ENCODE results near the gene SRPX. TPM values are rescaled to one million over a fixed set of nuclear protein-coding genes. Genes with fewer than 3 reads are reported as not detected.

SRPX gene
- total RNA-seq, result 82.4 and 101 TPM in 2 replicates
- polyA plus RNA-seq, result 172 and 189 TPM in 2 replicates

DNA sequence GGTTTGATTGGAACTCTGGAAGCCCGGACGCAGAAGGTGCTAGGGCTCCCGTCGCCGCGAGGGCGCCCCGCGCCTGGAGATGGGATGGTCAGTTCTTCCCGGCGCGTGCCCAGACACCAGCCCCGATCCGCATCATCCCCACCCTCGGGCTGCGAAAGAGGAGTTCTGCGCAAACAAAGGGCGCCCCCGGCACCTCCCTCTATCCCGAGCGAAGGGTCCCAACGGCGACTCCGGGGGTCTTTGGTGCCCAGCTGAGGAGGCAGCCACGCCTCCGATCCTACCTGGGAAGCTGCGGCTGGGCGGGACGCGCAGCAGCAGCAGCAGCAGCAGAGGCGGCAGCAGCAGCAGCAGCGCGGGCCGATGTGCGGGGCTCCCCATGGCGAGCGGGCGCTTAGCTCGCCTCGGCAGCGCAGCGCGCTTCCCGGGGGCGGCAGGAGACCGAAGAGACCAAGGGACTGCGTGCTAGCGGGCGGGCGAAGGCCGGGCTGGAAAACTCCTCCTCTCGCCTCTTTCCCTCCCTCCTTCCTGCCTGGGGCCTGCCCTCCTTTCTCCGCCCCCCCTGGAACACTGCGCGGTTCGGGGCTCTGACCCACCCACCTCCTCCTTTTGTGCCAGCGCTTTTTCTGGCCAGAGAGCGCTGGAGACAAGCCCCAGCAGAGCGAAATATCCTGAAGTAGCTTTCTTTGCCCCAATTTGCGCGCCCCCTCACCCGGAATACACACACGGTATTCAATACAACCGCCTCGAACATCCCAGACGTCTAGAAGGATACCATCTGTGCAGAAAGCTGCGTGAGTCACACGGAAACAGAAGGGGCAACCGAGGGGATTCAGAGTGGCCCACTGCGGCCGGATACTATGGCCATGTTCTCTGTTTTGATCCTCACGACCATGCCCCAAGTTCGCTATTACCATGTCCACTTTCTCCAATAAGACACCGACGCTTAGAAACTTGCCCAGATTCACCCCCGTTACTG is at the start of gene SRPX:
Gene SRPX, minus strand, starts transcription at position 457 of the 976 bp plus-strand sequence. Its CDS starts 79 bp downstream, at position 378.
- Histone ChIP-seq H3K4me2 (peak within 1 kb of the TSS; percentile 85), H3K79me2 (no peaks in the 10 kb centered on the region), H3K4me1 (ENCODE audit: insufficient read depth) (no peaks in the 10 kb centered on the region), H3K9me3 (ENCODE audit: low read depth) (no peaks in the 10 kb centered on the region), H3K27ac (peak within 1 kb of the TSS; percentile 37), H3K27me3 (no peaks in the 10 kb centered on the region), H4K20me1 (ENCODE audit: insufficient read depth, poor library complexity, severe bottlenecking) (no peaks in the 10 kb centered on the region), H3K9me2 (replicated peaks; ENCODE audit: insufficient read depth) (no peaks in the 10 kb centered on the region), H3K36me3 (replicated peaks; ENCODE audit: insufficient read depth, low read depth) (no peaks in the 10 kb centered on the region), H2AFZ (peak within 1 kb of the TSS; percentile 35), H3K4me3 (peak within 1 kb of the TSS; percentile 75)
- WGBS (ENCODE audit: low lambda C conversion rate, missing lambda C conversion rate), result 45% methylated on average over 59 of the region's 76 CpGs
- no peak for TF ChIP-seq EZH2 (IDR thresholded peaks at IDR 0.05; ENCODE audit: borderline replicate concordance)
- TF ChIP-seq EZH2phosphoT487 (IDR thresholded peaks at IDR 0.05; ENCODE audit: low read depth, severe bottlenecking, unreplicated experiment), result no peak
- TF ChIP-seq, protein P1, sequence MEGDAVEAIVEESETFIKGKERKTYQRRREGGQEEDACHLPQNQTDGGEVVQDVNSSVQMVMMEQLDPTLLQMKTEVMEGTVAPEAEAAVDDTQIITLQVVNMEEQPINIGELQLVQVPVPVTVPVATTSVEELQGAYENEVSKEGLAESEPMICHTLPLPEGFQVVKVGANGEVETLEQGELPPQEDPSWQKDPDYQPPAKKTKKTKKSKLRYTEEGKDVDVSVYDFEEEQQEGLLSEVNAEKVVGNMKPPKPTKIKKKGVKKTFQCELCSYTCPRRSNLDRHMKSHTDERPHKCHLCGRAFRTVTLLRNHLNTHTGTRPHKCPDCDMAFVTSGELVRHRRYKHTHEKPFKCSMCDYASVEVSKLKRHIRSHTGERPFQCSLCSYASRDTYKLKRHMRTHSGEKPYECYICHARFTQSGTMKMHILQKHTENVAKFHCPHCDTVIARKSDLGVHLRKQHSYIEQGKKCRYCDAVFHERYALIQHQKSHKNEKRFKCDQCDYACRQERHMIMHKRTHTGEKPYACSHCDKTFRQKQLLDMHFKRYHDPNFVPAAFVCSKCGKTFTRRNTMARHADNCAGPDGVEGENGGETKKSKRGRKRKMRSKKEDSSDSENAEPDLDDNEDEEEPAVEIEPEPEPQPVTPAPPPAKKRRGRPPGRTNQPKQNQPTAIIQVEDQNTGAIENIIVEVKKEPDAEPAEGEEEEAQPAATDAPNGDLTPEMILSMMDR (IDR thresholded peaks at IDR 0.05; ENCODE audit: poor library complexity), result no peak
- peak; percentile 29 for DNase-seq (ENCODE audit: low spot score)

DNA sequence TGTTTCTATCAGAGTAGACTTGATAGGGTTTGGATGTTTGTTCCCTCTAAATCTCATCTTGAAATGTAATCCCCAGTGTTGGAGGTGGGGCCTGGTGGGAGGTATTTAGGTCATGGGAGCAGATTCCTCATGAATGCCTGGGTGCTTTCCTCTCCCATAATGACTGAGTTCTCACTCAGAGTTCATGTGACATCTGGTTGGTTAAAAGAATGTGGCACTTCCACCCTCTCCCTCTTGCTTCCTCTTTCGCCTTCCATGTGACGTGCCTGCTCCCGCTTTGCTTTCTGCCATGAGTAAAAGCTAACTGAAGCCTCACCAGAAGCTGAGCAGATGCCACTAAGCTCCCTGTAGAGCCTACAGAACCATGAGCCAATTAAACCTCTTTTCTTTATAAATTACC is 47.3 kb upstream of the SRPX start:
- Histone ChIP-seq H3K9me3 (ENCODE audit: low read depth) (no peaks in the 10 kb centered on the region), H4K20me1 (ENCODE audit: insufficient read depth, poor library complexity, severe bottlenecking) (no peaks in the 10 kb centered on the region), H3K4me3 (no peak overlapping the region), H3K79me2 (no peaks in the 10 kb centered on the region), H3K36me3 (replicated peaks; ENCODE audit: insufficient read depth, low read depth) (no peaks in the 10 kb centered on the region), H3K4me2 (no peak overlapping the region), H3K27me3 (no peaks in the 10 kb centered on the region), H3K4me1 (ENCODE audit: insufficient read depth) (no peaks in the 10 kb centered on the region), H3K27ac (peak overlapping the region; percentile 40), H2AFZ (no peak overlapping the region), H3K9me2 (replicated peaks; ENCODE audit: insufficient read depth) (no peaks in the 10 kb centered on the region)
- 84% methylated on average over 3 of the region's 3 CpGs for WGBS (ENCODE audit: low lambda C conversion rate, missing lambda C conversion rate)
- no peak for TF ChIP-seq EZH2 (IDR thresholded peaks at IDR 0.05; ENCODE audit: borderline replicate concordance)
- TF ChIP-seq EZH2phosphoT487 (IDR thresholded peaks at IDR 0.05; ENCODE audit: low read depth, severe bottlenecking, unreplicated experiment), result no peak
- TF ChIP-seq, protein P1 (IDR thresholded peaks at IDR 0.05; ENCODE audit: poor library complexity), result no peak
- no peak for DNase-seq (ENCODE audit: low spot score)

GRCh38 chrX:38262715-38263620 is 42.3 kb upstream of the SRPX start:
- Histone ChIP-seq H2AFZ (no peak overlapping the region), H3K4me3 (no peak overlapping the region), H3K27ac (no peak overlapping the region), H4K20me1 (ENCODE audit: insufficient read depth, poor library complexity, severe bottlenecking) (no peaks in the 10 kb centered on the region), H3K9me3 (ENCODE audit: low read depth) (no peaks in the 10 kb centered on the region), H3K9me2 (replicated peaks; ENCODE audit: insufficient read depth) (no peaks in the 10 kb centered on the region), H3K27me3 (no peaks in the 10 kb centered on the region), H3K79me2 (no peaks in the 10 kb centered on the region), H3K36me3 (replicated peaks; ENCODE audit: insufficient read depth, low read depth) (no peaks in the 10 kb centered on the region), H3K4me2 (no peak overlapping the region), H3K4me1 (ENCODE audit: insufficient read depth) (no peaks in the 10 kb centered on the region)
- TF ChIP-seq EZH2phosphoT487 (IDR thresholded peaks at IDR 0.05; ENCODE audit: low read depth, severe bottlenecking, unreplicated experiment) (no peak), EZH2 (IDR thresholded peaks at IDR 0.05; ENCODE audit: borderline replicate concordance) (no peak)
- no peak for DNase-seq (ENCODE audit: low spot score)
- WGBS (ENCODE audit: low lambda C conversion rate, missing lambda C conversion rate), result 80% methylated on average over 9 of the region's 9 CpGs
